NCI-H2171 (cell line): ENCODE results near the gene PLET1.

Experiments
- DNase-seq: peaks from one replicate; lab custom pipeline; 2025; lab: John Stamatoyannopoulos, UW

Gene PLET1

DNA sequence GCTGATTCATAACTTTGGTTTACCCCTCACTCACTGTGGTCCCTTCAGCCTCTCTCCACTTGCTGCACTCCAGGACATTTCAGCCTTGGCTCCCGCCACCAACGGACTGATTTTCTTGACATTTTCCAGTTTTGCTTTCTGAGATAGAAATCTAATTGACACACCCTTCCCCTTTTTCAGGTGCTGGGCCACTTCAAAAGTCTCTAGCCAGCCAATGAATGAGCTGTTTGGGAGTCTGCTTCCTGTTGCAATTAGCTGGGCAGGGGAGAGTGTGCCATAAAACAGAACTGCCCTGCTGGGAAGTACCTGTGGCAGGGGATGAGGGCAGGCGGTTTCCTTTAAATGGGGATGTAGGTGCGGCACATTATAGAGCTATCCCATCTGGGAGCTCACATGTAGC, 21.1 kb upstream of the PLET1 start:
- no peak for DNase-seq

DNA sequence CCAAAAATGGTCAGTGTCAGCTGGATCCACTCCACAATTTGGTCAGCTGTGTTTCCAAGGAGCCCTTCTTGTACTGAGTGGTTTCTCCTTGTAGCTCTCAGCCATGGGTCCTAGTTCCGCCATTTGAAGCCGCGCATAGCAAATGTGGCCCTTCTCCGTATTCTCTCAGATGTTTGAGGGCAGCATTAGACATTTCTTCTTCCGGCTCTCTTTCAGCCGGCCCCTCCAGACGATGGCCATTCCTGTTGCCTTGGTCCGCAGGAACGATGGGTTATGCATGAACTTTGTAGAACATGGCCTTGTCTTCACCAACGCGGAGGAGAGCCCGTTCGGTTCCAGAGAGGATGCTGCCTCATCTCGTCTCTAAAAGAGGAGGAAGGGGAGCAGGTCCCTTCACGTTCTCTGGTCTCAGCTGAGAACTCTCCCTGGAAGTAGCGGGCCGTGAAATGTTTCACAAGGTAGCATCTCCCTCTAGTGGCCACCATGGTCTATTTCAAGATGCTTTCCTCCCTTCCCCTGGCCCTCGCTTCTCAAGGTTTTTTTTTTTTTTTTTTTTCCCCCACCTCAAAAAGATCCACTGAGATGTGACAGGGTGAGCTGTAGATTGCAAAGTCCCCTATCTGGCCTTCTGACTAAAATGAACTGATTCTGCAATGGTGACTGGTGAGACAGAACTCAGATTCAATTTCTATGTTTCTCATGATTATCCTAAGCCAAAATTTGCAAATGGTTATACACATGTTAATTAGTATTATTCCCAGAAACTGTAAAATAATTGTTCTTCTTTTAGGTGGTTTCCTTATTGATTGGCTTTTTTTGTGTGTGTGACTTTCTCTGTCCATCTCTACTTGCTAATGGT, 19.8 kb upstream of the PLET1 start:
- peak; percentile 67 for DNase-seq

DNA sequence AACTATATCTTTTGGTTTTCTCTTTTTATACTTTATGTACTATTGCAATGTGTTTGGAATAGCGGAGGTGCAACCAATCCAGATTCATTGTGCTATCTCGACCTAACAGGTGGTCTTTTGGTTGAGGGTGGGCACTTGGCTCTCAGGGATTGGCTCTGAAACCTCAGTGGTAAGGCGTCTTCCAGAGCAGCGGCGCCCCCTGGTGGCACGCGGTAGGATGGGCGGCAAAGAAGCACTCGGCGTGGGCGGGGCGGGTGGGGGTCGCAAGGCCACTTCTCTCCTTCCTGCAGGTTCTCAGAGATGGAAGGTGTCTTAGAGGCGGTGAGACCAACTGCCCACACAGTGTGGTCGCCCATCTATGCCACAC, 19.2 kb upstream of the PLET1 start:
- DNase-seq = peak; percentile 31

DNA sequence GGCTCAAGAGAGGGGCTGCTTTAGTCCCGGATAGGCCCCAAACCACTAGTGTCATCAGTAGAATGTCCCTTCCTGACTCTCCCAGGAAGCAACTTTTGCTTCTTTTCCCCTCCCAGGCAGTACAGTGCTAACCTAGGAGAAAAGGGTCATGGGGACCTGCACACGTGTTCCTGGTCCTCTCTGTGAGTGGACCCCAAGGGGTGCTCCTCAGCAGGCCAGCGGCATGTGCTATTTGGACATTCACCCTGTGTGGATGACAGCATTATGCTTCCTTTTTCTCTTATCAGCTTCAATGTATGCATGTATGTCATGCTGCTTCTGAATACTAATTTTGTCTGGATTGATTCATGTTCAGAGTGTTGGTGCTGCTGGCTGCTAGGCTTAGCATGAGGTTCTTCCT, 18.1 kb upstream of the PLET1 start:
- DNase-seq = no peak

DNA sequence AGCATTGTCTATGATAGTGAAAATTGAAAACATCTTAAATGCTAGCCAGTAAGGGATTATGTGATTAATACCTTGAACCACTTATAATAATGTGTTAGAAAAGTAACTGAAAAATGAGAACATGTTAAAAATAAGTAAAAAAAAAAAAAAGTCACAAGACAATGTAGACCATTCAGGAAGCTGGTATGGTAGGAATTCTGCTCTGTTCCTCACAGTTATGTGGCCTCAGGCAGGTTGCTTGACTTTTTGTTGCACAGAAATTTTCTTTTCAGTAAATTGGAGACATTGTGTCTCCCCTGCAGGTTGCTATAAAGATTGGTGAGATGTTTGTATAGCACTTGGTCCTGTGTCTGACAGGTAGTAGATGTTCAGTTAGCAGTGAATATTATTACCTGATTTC, 17.3 kb upstream of the PLET1 start:
- no peak for DNase-seq

DNA sequence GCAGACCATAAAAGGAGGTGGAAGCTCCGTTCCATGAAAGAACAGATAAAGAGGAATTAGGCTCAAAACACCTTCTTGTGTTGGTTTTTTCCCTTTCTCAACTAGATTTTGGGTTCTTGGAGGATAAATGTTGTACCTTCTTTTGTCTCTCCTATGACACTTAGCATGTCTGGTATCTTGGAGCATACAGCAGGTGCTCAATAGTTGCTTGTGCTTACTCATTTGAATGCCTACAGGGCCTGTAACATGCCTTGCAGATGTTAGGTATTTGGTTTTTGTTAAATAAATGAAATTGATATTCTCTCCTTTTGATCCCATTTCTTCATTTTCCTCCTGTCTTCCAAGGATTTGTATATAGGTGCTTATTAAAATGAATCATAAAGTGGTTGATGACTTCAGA, 16.4 kb upstream of the PLET1 start:
- DNase-seq = no peak

DNA sequence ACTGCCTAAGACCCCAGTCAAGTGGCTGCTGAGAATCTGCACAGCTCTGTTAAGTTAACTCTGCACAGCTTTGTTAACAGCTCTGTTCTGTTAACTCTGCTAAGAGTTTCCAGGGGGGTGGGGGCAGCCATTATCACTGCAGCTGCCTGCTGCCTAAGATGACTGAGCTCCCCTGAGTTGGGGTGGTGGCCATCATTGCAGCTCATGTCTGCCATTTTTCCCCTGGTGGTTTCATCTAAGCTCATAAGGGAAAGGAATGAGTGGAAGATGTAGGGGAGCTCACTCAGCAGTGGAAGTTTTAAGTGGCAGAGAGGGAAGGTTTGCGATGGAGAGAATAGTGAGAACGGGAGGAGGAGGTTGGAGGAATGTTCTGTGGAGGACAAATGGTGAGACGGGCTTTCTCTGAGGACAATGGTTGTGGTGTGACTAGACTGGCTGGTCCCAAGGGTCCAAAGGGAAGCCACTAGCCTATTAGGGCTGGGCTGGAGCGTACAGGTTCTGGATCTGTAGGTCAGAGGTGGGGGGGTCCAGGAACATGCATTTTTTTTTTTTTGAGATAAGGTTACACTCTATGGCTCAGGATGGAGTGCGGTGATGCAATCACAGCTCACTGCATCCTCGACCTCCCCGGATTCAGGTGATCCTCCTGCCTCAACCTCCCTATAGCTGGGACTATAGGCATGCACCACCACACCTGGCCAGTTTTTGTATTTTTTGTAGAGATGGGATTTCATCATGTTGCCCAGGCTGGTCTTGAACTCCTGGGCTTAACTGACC, 13.5 kb upstream of the PLET1 start:
- no peak for DNase-seq

DNA sequence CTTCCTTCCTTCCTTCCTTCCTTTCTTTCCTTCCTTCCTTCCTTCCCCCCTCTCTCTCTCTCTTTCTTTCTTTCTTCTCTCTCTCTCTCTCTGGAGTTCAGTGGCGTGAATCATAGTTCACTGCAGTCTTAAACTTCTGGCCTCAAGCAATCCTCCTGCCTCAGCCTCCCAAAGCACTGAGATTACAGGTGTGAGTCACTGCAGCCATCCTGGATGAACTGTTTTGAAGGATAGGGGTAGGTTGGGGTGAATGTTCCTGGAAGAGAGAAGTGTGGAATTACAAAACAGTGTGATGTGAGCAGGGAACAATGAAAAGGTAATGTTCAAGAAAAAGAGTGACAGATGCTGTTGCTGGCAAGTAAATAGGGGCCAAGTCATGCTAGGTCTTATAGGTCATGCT, 12.4 kb upstream of the PLET1 start:
- no peak for DNase-seq

DNA sequence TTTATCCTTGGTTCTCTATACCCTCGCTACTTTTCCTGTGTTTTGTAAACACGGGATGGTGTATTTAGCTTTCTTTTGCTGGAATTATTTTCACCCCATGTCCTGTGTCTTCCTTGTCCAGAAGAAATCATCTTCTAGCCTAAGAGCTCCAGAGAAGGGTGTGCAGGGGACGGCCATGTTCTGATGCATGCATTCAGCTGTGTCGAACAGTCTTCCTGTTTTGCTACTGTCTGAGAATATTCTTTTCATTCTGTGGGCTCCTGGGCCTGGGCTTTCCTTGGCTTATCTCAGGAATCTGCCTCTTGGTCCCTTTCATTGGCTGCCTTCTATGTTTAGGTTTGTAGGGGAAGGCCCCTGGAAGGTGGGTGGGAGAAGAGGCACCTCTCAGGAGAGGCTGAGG, 10.6 kb upstream of the PLET1 start:
- DNase-seq = no peak

DNA sequence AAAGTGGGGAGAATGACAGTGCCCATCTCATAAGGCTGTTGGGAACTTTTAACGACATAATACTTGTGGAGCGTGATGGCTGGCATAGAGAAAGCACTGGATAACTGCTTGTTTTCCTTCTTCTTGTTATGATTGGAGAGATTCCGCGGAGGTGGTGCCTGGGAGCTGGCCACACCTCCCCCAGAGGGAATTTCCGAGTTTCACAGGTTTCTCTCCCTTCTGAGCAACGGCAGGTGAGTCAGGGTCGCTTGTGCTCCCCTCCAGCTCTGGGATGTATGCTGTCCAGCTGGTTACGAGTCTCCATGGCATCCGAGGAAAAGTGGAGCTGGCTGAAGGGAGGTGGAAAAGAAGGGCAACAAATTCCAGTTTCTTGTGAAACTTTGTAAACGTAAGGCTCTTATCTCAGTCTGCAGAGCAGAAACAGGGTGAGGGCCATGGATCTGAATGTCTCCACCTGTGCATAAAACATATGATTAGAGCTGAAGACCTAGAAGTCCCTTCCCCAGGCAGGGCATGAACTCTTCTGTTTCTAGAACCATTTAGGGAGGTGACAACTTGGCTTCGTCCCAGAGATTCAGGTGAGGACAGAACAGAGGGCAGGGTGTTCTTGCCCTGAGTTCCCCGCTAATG, 10.0 kb upstream of the PLET1 start:
- DNase-seq = no peak

DNA sequence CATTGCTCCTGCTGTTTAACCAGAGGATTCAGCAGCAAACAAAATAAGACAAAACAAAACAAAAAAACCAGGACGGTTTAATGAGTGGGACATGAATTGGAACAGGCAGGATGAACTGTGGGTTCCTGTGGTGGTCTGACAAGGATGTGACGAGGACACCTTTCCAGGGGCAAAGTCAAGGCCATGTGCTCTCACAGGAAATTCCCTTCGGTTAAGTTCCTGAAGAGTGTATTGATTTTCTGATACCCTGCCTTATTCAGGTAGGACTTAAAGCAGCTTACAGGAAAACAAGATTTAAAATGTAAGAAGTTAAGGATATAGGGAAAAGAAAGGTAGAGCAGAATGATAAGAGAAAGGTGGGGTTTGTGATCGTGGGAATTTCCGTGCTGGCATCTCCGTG, 8.5 kb upstream of the PLET1 start:
- no peak for DNase-seq

DNA sequence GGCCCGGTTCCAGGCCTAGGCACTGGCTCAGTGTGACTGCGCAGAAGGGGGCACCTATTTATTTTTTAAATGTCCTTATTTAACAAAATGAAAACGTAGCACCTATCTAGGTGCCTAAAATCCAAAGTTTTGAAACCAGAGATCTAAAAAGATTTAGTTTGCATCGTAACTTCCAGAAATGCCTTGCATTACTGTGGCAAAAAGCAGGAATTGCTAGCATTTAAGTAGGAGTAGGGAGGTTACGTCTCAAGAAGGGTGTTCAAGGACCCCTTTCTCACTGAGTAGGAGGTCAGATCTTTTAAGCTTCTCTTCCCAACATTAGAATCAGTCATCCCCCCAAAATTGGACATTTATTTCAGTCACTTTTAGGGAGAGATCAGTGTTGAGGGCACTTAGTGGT, 7.7 kb upstream of the PLET1 start:
- no peak for DNase-seq

DNA sequence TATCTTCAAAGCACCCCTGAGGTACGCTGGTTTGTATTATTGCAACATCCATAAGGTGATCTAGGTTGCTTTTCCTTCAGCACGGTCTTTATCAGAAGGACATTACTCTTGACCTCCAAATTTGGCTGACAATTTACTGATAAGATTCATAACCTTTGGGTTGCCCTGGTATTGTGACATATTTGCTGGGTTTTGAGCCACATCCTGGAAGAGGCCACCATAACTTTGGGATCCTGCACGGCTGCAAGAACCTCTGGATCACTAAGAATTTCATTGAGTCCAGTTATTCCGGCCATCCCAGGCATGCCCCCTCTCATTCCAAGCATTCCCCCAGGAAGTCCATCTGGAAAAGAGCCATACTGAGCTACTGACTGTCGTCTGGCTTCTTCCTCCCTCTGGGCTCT, 6.5 kb upstream of the PLET1 start:
- no peak for DNase-seq

DNA sequence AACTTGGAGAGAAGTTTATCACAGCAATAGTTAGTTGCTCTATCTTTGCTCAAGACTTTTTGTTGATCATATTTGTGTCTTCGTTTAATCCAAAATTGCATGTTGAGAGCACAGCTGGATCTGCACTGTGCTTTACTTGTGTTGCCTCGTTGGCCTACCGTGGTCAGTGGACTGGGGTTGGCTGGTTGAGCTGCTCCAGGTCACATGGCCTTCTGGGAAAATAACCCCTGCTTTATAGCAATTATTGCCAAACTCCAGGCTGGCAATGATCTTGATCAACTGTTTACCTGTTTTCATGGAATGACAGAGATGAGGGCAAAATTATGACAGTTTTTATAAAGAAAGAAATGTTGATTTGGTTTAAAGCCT, 5.7 kb upstream of the PLET1 start:
- no peak for DNase-seq

DNA sequence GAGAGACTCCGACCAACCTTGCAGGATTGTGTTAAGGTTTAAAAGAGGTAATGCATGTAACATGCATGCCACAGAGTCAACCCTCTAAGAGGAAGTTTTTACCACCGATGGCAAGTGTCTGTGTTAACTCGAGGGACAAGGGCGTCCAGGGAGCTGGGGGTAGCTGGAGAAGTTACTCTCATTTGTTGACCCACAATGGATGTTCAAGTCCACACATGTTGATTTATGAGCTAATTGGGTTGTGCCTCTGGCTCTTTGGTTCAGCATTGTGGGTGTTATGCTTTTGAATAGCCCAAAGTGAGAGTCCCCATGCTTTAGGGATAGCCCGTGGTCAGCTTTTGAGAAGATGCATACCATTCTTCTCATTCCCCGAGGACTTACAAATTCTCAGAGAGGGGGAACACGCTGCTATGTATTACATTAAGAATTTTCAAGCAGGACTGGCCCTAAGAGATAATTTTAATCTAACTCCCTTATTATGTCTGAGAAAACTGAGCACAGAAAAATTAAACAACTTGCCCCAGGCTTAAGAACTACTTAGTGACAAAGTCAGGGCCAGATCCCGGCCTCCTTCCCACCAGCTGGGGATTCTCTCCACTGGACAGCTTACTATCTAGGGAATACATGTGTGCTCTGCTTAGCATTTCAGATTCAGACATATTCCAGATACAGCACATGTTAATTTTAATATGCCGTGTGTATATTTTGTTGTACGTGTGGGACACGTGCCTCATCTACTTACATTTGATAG, 5.2 kb upstream of the PLET1 start:
- DNase-seq = no peak

DNA sequence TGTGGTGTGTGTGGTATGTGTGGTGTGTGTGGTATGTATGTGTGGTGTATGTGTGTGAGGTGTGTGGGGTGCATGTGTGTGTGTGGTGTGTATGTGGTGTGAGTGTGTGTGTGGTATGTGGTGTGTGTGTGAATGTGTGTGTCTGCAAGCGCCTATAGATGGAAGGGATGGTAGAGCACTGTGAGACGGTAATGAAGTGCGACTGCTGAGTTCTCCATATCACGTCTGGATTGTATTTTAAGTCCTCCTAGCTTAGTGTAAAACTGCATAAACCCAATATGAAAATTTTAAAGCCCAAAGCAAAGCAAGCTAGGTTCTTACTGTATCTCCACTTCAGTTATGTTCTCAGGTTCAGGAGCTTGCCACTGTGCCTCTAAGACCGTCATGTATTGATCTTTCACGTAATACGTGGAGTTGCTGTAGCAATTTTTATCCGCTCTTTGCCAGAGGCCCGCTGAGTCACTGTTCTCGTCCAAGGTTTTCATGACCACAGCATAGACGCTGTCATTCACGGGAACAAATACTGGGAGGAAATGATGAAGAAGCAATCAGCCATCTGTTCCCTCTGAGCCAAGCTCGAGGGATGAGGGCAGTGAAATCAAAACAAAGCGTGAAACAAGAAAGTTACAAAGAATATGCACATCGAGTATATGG, 5.5 kb downstream of the PLET1 start:
- DNase-seq = peak; percentile 33

DNA sequence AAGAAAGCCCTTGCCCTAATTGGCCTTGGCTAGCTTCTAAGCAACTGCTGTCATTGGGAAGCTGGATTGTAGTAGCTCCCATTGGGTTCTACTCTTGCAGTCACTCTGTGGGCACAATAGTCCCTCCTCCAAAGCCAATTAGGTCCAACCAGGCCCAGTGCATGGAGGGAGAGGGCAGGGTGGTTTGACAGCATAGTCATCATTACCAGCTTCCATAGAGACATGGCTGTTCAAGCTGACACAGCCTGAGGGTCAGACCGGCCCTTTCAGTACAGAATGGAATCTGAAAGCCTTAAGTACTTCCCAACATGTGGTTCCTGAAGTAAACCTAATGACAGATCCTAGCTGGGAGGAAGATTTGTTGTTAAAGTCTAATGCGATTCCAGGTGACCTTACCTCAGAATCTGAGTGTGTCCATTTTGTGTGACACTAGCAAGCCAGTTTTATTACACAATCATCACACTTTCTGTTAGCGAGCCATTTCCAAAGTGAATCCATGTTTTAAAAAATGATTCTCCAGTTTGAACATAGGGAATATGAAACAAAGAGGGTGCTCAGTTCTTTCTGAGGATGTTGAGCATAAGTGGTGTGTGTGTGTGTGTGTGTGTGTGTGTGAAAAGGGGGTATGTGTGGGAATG, 6.9 kb downstream of the PLET1 start:
- no peak for DNase-seq

DNA sequence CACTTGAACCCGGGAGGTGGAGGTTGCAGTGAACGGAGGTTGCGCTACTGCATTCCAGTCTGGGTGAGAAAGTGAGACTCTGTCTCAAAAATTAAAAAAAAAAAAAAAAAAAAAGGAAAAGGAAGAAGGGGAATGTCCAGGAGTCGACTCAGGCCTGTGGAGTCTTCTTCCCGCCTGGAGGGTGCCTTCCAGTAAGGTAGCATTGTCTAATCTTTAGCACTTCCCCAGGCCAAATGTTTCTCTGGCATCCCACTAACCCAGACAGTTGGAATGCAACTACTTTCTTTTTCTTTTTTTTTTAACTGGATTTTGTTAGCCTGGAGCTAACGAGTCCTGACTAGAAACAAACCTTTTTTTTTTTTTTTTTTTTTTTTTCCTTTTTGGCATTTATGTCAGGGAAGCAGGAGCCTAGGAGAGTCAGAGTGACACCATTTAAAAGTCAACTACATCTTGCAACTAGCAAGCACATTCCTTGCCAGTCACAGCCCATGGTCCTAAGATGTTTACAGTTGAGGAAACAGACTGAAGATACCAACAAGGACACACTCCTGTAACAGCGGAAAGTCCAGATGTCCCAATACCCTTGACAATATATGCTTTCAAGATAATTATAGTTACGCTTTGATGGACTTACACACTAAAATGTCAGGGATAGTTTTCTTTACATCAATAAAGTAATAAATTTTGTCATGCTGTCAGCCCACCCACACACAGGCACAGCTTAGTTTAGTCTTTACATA, 10.6 kb downstream of the PLET1 start:
- peak; percentile 11 for DNase-seq

DNA sequence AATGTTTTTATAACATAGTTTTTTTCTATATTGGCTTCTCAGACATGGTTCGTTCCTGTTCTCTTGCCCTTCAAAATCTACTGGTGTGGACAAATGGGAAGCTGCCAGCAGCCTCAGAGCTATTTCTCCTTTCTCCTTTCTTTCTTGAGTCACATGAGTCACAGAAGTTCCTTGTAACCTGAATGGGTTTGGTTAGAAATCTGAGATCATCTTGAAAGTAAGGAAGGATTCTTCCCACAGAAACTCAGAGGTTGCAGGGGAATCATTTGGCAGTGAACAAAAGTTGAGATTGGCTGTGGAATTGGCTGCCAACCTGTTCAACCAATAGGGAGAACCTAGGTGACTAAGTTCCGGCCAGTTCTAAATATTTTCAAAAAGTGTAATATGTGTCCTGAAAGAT, 12.5 kb downstream of the PLET1 start:
- no peak for DNase-seq

DNA sequence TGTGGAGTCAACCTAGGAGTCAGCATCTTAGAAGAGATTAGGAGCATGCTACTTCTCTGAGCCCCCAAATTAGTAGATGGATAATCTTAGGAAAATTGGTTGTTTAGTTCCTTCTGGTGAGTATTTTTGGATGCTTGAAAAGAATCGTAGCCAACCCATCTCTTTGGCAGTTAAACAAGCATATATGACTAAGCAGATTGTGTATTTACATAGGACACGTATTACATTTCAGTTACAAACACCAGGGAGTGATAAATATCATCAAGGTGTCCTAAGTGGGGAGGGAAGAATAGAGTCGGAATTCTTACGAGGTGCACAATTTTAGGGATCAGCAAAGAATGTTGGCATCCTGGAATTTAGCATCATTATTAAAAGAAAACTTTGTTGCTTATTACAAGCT, 13.5 kb downstream of the PLET1 start:
- no peak for DNase-seq

DNA sequence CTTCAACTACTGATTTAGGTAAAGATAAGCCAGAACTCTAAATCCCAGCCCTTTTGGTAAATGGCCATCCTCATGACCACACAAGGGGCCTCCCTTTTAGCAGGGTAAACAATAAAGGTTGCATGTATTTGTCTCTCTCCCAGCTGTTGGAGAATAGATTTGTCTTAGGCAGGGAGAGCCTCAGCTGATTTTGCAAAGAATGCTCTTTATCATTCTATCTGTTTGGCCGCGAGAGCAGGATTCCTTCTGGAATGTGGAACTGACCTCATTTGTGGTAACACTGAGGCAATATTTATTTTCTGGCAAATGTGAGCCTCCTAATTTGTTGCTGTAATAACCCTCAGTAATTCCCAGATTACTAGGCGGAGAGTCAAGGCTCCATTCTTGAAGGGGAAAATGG, 19.2 kb downstream of the PLET1 start:
- no peak for DNase-seq
